ENCODE data around the gene POC1A.
"Not testable (repeated sequence)": the region's sequence is repeated elsewhere in the genome, so short reads cannot be mapped to it uniquely, and the experiment has no call there.

POC1A gene

DNA sequence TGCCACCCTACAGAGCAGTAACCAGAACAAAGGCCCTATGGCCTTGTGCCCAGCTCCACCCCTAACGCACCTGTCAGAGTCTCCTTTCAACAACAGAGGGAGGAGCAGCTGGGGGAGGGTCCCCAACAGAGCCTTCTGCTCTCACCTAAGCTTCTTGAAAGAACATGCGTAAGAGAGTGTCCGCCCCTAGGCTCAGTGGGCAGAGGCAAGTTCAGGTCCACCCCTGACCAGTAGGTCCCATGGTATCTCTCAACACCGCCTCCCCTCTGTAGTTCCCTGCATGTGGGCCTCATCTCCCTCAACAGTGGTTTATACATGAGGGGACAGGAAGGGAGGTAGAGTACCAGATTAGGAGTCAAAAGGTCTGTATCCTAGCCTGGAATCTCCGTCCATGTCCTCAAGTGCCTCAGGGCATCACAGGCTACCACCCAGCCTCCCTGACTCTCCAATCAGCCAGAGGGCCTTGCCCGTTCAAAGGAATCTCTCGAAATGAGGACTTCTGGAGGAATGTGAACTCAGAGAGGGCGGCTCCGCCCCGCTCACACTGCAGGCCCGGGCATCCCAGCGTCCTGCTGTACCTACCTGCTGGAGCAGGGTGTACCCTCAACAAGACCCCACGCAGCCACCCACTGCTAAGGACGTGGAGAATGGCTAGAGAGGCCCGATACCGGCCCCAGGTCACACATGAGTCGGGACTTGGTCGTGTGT is 680 bp downstream of the POC1A start:
- H3K4me3 ChIP-seq (ENCODE audit: low read depth, low read length) = peak overlapping the region; percentile 77
- peak overlapping the region; percentile 87 for H3K27ac ChIP-seq
- TF ChIP-seq, protein P1, sequence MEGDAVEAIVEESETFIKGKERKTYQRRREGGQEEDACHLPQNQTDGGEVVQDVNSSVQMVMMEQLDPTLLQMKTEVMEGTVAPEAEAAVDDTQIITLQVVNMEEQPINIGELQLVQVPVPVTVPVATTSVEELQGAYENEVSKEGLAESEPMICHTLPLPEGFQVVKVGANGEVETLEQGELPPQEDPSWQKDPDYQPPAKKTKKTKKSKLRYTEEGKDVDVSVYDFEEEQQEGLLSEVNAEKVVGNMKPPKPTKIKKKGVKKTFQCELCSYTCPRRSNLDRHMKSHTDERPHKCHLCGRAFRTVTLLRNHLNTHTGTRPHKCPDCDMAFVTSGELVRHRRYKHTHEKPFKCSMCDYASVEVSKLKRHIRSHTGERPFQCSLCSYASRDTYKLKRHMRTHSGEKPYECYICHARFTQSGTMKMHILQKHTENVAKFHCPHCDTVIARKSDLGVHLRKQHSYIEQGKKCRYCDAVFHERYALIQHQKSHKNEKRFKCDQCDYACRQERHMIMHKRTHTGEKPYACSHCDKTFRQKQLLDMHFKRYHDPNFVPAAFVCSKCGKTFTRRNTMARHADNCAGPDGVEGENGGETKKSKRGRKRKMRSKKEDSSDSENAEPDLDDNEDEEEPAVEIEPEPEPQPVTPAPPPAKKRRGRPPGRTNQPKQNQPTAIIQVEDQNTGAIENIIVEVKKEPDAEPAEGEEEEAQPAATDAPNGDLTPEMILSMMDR (IDR thresholded peaks at IDR 0.05; ENCODE audit: low read depth, low read length) = peak; percentile 35; the same call in 1 of the 2 replicates
- DNase-seq = peak; percentile 83
- peaks cover 17% of the 10 kb centered on the region for H3K36me3 ChIP-seq
- no peaks in the 10 kb centered on the region for H3K27me3 ChIP-seq (ENCODE audit: insufficient read depth, low read depth, severe bottlenecking)
- no peaks in the 10 kb centered on the region for H3K9me3 ChIP-seq (ENCODE audit: severe bottlenecking)

DNA sequence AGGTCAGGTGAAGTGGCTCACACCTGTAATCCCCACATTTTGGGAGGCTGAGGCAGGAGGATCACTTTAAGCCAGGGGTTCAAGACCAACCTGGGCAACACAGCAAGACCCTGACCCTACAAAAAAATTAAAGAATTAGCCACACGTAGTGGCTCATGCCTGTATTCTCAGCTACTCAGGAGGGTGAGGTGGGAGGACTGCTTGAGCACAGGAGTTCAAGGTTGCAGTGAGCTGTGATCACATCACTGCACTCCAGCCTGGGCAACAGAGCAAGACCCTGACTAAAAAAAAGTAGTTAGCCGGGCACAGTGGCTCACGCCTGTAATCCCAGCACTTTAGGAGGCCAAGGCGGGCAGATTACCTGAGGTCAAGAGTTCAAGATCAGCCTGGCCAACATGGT is 2.2 kb downstream of the POC1A start:
- peaks cover 23% of the 10 kb centered on the region for H3K36me3 ChIP-seq
- H3K9me3 ChIP-seq (ENCODE audit: severe bottlenecking); H3K27me3 ChIP-seq (ENCODE audit: insufficient read depth, low read depth, severe bottlenecking); DNase-seq; H3K4me3 ChIP-seq (ENCODE audit: low read depth, low read length); H3K27ac ChIP-seq: not testable (repeated sequence)

DNA sequence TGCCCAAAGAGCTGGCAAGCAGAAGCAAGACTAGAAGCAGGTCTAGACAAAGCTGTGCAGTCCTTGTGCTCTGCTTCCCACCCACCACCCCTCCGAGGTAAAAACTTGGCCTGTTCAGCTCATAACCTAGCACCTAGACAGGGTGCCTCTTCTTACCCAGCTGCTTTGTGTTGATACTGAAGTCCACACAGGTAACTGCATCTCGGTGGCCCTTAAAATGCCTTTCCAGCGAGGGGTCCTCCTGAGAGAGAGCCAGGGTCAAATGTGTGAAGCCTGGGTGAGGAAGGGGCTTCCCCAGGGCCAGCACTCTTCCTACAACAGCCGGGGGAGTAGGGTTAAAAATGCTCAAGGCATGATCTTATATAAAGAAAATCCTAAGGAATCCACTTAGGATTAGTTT is 3.4 kb downstream of the POC1A start:
- TF ChIP-seq, protein P1 (IDR thresholded peaks at IDR 0.05; ENCODE audit: low read depth, low read length) = no peak
- Histone ChIP-seq H3K4me3 (ENCODE audit: low read depth, low read length) (no peak overlapping the region), H3K9me3 (ENCODE audit: severe bottlenecking) (no peaks in the 10 kb centered on the region), H3K27me3 (ENCODE audit: insufficient read depth, low read depth, severe bottlenecking) (no peaks in the 10 kb centered on the region), H3K36me3 (peaks cover 26% of the 10 kb centered on the region), H3K27ac (no peak overlapping the region; the same call in 1 of the 2 replicates)
- no peak for DNase-seq

DNA sequence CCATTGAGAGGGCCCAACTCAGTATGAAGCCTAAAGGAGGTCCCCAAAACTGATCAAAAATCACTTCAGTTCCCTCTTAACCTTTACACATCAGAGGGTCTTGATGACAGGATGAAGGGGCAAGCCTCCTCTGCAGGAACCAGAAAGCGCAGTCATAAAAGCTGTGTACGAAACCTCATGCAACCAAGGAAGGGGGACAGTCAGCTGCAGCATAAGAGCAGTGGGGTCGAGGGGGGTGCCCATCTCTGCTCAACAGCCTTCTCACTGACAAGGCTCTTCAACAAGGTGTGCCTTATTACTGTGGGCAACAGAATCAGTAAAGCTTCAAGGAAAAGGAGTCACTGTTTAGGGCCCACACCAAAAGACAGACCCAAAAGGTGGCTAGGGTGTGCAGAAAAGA is 3.9 kb downstream of the POC1A start:
- Histone ChIP-seq H3K9me3 (ENCODE audit: severe bottlenecking) (no peaks in the 10 kb centered on the region), H3K27ac (no peak overlapping the region), H3K36me3 (peaks cover 29% of the 10 kb centered on the region), H3K27me3 (ENCODE audit: insufficient read depth, low read depth, severe bottlenecking) (no peaks in the 10 kb centered on the region), H3K4me3 (ENCODE audit: low read depth, low read length) (no peak overlapping the region)
- TF ChIP-seq, protein P1 (IDR thresholded peaks at IDR 0.05; ENCODE audit: low read depth, low read length) = no peak
- no peak for DNase-seq

DNA sequence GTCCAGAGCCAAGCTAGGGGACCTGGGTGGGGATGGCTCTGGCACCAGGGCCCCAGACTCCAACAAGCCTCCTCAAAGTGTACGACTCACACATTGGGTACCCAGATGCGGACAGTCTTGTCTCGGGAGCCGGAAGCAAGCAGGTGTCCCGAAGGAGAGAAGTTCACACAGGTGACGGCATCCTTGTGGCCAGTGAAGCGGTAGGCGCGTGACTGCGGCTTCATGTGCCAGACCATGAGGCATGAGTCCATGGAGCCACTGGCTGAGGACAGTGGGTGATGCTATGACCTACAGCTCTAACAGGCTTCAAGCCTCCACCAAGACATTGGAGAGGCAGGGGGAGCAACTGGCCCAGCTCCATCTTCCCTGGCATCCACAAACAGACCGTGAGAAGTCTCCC is 4.5 kb downstream of the POC1A start:
- Histone ChIP-seq H3K9me3 (ENCODE audit: severe bottlenecking) (no peaks in the 10 kb centered on the region), H3K36me3 (peaks cover 33% of the 10 kb centered on the region)

DNA sequence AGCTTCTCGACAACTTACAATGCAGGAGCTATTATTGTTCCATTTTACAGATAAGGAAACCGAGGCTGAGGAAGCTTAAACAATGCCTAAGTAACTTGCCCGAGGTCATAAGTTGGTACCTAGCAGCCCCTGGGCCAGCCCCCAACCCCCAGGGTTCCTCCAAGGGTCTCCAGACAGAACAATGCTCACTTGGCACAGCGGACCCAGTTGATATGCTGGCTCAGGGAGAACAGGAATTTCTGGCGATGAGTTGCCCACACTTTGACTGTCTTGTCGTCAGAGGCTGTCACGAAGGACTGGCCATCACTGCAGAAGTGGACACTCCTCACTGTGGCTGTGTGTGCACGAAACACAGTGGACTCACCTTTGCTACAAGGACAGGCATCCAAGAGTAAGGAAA is 5.2 kb downstream of the POC1A start:
- H3K4me3 ChIP-seq (ENCODE audit: low read depth, low read length) = no peak overlapping the region
- H3K27ac ChIP-seq = no peak overlapping the region
- H3K36me3 ChIP-seq = peaks cover 32% of the 10 kb centered on the region
- no peak for DNase-seq
- no peaks in the 10 kb centered on the region for H3K9me3 ChIP-seq (ENCODE audit: severe bottlenecking)
- TF ChIP-seq, protein P1 (IDR thresholded peaks at IDR 0.05; ENCODE audit: low read depth, low read length) = no peak
- H3K27me3 ChIP-seq (ENCODE audit: insufficient read depth, low read depth, severe bottlenecking) = no peaks in the 10 kb centered on the region

More for the DNA sequence above, 4.5 kb downstream of the POC1A start:
- Histone ChIP-seq H3K27ac (no peak overlapping the region), H3K27me3 (ENCODE audit: insufficient read depth, low read depth, severe bottlenecking) (no peaks in the 10 kb centered on the region), H3K4me3 (ENCODE audit: low read depth, low read length) (no peak overlapping the region)
- TF ChIP-seq, protein P1 (IDR thresholded peaks at IDR 0.05; ENCODE audit: low read depth, low read length) = no peak
- DNase-seq = no peak

Data from WERI-Rb-1 (cell line).